Hematopoietic multipotent progenitor cell treated with erythropoietin and hydrocortisone succinate and interleukin-3 and kit ligand, for 8 days (in vitro differentiated cells): ENCODE measurements around the gene QPCTL.
A peak's percentile ranks its signal among the peaks of the same experiment; 100 is the strongest.
"Not testable (repeated sequence)": the region's sequence is repeated elsewhere in the genome, so short reads cannot be mapped to it uniquely, and the experiment has no call there.

ENCODE experiments used
- DNase-seq: peaks from one replicate; pipeline ENCODE4 v3.0.0-alpha.2; 2015

Gene QPCTL

GRCh38 chr19:45677351-45678230, 14.9 kb upstream of the QPCTL start:
- DNase-seq: peak; percentile 92

- peak; percentile 83 for DNase-seq
Observed at GRCh38 chr19:45681391-45682015, 11.0 kb upstream of the QPCTL start.

- DNase-seq: no peak
Observed at GRCh38 chr19:45682117-45682516, 10.3 kb upstream of the QPCTL start.

- DNase-seq: no peak
Observed at GRCh38 chr19:45682908-45683307, 9.6 kb upstream of the QPCTL start.

- DNase-seq: not testable (repeated sequence)
Observed at GRCh38 chr19:45685045-45685444, 7.4 kb upstream of the QPCTL start.

GRCh38 chr19:45687599-45687998, 4.9 kb upstream of the QPCTL start:
- no peak for DNase-seq

GRCh38 chr19:45691516-45692186, 815 bp upstream of the QPCTL start, which contains the start of gene SNRPD2:
TSS of gene SNRPD2 (minus strand) at chr19:45691953. CDS start at chr19:45691888, 65 bp downstream.
- peak; percentile 97 for DNase-seq

- DNase-seq: peak; percentile 74
Observed at GRCh38 chr19:45693106-45693788, 781 bp downstream of the QPCTL start.

GRCh38 chr19:45701676-45702075, 9.2 kb downstream of the QPCTL start:
- DNase-seq: no peak

- no peak for DNase-seq
Observed at GRCh38 chr19:45705115-45705514, 12.6 kb downstream of the QPCTL start.

GRCh38 chr19:45705710-45706415, 13.4 kb downstream of the QPCTL start:
- no peak for DNase-seq

- DNase-seq: no peak
Observed at GRCh38 chr19:45710356-45711130, 18.1 kb downstream of the QPCTL start.

GRCh38 chr19:45711851-45712698, 19.6 kb downstream of the QPCTL start:
- DNase-seq: no peak

- DNase-seq: no peak
Observed at GRCh38 chr19:45712699-45713067, 20.2 kb downstream of the QPCTL start.

GRCh38 chr19:45713141-45713540, 20.7 kb downstream of the QPCTL start:
- DNase-seq: no peak

GRCh38 chr19:45715139-45715538, 22.7 kb downstream of the QPCTL start:
- no peak for DNase-seq

GRCh38 chr19:45716359-45717130, 24.1 kb downstream of the QPCTL start:
- peak; percentile 27 for DNase-seq

- peak; percentile 98 for DNase-seq
Observed at GRCh38 chr19:45717131-45717982, 24.9 kb downstream of the QPCTL start.
